Stimulated activated CD4-positive, alpha-beta T cell treated with anti-CD3 and anti-CD28 coated beads, TNF-alpha, amount 100 ng/mL, for 4 hours (primary cell): ENCODE data around the gene FYB2.

ENCODE experiments used
- DNase-seq, 3 experiments: peaks; one replicate each; pipeline ENCODE4 v3.0.0-alpha.2; 2020; ENCODE audit warnings: low read depth in 3 of 3

Gene FYB2

DNA sequence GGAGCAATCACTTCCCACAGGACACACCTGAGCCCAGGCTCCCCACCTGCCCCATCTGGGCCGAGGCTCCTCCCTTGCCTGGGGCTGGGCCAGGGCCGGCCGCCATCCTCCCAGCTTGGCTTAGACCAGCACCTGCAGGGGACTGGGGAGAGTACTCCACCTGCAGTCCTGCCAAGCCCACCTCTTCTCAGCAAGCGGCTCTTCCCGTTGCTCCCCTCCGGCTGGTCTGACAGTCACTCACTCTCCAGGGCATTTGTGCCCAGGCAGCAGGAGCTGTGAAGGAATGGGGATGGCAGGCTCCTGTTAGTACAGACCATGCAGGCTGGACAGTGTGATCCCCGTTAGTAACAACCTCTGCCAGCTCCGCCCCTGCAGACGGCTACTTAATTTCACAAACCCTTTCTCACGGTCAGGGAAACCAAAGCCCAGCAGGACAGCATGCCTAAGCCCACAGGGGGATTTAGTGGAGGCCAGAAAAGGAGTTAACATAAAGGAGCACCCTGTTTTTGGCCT lies at the start of gene FYB2:
FYB2 (minus strand) TSS at position 18 of the 513 bp plus-strand sequence. CDS start 114 bp downstream, outside the sequence.
- no peak for DNase-seq

DNA sequence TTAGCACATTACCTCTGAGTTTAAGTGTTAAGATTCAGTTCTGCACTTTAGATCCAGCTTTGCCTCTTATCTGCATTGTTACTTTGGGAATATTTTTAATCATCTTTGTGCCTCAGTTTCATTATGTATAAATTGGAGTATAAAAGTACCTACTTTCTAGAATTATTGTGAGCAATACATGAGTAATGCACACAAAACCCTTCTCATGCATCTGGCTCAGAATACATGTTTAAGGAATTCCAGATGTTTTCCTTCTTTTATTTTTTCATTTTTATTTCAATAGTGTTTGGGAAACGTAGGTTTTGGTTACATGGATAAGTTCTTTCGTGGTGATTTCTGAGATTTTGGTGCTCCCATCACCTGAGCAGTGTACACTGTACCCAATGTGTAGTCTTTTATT lies 49.6 kb upstream of the FYB2 start:
- no peak for DNase-seq

DNA sequence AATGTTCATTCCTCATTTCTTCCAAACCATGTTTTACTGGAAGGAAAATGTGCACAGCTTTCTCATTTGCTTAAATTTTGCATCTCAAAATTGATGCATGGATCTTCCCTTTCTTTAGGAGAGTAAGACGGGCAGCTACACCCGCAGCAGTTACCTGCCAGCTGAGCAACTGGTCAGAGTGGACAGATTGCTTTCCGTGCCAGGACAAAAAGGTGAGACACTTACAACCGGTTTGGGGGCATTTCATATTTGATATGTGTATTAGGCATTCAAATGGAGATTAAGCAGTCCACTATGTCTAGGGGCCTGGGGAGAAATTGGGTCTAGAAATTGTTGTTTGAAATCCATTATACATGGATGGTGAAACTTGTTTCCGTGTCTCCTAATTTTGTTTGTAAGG lies 48.3 kb upstream of the FYB2 start:
- DNase-seq, result no peak

GRCh38 chr1:56866656-56867055 lies 47.5 kb upstream of the FYB2 start:
- DNase-seq, result no peak

DNA sequence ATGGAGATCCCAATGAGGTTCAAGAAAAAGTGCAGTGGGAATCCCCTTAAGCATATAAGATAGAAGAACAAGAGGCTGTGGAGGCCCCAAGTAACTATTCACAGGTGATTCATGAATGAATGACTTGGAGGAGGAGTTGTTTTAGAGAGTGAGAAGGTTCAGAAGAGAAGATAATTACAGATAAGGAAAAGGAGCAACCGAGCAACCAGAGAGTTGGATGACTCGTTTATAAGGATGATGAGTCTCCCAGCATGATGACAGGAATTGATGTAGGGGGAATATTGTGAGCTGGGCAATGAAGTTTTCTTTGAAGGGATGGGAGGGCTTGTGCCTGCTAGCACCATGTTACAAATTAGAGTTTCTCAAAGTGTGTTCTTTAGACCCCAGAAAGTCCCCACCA lies 45.2 kb upstream of the FYB2 start:
- no peak for DNase-seq

DNA sequence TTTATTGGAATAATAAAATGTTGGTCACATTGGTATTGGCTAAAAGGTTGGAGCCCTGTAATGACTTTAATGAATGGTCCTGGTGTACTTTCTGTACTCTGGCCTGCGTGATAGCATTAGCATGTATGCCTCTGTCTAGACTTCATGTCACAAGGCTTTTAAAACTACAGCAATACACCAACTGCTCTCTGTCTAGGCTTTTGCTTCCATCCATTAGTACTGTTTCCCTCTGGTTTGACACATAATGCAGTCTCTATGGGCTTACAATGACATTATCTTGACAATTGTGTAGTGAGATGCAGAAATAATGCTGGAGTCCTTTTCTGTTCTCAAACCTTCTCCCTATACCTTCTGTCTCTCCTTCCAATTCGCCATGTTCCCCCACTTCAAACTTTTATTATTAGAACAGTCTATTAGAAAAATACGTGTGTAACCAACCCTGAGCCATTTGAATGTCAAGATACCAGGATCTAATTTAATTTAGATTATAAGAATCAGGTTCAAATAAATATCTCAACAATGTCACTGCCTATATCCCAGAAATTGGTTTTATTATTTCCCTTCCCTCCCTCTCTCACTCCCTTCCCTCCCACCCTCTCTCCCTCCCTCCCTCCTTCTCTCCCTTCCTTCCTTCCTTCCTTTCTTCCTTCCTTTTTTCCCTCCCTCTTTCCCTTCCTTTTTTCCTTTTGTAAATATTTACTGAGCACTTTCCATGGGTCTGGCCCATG lies 44.2 kb upstream of the FYB2 start:
- DNase-seq, result no peak

- DNase-seq, result no peak
Measured at GRCh38 chr1:56859287-56859686, 40.1 kb upstream of the FYB2 start.

DNA sequence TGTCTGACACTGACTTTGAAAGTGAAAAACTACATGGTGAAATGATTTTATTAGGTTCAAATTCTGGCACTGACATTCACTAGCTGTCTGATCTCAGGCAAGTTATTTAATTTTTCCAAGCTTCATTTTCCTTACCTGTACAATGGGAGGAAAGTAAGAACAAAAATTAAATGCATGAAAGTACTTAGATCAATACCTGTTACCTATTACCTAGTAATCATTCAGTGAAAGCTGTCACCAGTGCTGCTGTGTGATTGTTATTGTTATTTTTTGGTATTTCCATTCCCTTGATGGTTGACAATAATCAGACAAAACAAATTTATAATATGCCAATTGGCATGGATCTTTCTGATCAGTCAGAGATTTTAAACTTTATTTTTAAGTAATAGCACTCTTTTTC lies 37.0 kb upstream of the FYB2 start:
- DNase-seq, result no peak

- DNase-seq, result no peak
Measured at GRCh38 chr1:56855190-56855589, 36.0 kb upstream of the FYB2 start.

DNA sequence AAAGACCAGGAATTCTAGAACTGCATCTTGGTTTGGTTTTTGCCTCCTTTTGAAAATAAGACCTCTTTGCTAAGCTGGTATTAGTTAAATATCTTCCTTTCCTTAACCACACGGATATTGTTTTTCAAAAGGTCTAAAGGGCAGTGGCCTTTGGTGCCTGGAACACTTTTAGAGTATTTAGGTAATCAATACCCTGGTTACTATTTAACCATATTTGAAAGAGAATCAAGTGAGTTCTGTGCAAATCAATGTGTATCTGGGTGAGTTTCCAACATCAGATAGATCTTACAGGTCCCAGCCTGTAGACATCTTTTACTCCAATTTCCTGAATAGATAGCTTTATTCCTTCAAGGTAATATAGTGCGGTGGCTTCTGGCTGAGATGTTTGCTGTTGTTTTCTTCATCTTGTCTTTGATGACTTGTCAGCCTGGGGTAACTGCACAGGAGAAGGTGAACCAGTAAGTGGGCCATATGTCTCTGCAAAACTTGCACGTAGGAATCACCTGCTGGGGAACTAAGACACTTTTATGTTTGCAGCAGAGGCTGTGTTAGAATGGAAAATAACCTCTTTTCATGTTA lies 35.4 kb upstream of the FYB2 start, which contains the start of gene C8A:
C8A (plus strand) TSS at position 277 of the 579 bp plus-strand sequence; CDS start at position 382, 105 bp downstream.
- no peak for DNase-seq

DNA sequence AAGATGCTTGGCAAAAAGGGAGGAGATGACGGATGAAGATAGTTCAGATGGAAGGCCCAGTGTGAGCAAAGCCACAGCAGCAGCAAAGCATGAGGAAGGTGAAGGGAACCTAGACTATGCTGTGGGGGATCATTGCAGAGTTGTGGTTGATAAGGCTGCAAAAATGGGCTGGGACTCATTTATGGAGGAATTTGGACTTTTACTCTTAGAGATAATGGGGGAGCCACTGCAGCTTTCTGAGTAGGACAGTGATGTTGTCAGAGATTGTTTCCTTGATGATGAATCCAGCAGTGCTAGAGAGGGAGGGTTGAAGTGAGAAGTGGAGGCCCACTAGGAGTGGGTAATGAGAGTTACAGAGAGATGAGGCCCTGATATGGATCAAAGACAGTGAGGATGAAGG lies 33.3 kb upstream of the FYB2 start:
- no peak for DNase-seq

- DNase-seq, result no peak
Measured at GRCh38 chr1:56850922-56851321, 31.7 kb upstream of the FYB2 start.

DNA sequence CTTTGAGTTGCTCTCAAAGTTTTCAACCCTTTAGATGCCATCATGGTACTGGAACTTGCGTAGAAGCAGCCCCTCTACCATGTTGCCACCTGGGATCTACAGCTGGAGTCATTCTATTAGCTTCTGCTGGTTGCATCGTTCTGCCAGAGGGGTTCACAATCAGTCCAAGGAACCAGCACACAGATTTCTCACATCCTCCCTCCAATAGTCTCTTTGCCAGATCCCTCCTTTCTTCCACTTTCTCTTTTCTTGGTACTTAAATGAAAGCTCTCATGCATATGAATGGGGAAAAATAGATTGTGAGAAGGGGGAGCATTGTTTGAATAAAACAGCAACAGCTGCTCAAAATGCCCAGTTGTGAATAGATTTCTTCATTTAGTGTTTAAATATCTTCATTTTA lies 31.2 kb upstream of the FYB2 start:
- no peak for DNase-seq

DNA sequence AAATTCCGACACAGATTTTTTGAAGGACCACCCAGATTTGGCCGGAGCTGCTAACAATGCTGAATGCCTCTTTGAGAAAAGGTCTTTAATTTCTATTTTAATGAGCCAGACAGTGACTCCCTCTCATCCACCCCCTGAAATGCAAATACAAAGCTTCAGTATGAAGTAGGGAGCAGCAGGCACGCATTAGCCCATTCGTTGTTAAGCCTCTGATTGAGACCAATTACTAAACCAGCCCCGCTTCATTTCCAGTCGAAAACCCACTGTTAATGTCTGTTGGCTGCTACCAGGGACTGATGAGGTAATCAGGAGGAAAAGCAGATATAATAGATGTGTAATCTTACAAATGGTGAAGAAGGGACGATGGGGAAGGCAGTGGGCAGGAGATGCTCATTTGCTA lies 30.5 kb upstream of the FYB2 start:
- no peak for DNase-seq

DNA sequence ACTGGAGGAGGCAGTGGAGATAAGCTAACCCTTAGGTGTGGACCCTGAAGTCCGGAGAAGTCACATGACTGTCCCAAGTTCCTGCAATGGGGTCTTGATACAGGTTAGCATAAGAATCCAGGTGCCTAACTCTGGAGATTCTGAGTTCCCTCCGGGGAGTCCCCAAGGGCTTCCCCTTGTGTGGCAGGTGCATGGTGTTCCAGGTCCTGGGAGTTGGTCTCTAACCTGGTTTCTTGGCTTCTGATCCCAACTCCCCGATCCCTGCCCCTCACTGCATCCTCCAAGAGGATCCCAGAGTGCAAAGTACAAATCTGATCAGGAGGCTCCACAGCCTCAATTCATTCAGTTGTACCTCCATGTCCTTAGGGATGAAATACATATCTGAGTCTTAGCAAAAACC lies 26.1 kb upstream of the FYB2 start:
- no peak for DNase-seq

DNA sequence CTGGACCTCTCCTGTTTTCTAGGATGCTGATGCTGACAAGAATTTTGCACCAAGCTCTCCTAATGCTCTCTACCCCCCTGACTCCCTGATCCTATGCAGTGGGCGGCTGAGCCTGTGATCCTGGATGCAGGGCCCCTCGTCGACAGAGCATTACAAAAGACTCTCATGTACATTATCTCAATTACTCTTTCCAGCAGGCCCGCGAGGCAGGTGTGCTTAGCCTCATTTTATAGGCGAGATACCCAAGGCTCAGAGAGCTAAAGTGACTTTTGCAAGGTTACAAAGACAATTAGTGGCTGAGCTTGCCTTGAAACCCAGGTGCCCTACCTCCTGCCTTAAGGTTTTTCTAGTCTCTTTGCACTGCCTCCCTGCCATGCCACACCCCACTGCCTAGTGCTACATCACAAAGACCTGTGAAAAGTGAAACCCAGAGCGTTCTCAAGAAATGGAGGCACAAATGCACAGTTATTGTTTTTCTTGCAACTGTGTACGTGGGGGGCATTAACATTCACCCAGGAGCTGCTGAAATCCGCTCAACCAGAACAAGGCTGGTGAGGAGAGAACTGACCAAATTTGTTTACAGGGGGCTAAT lies 25.4 kb upstream of the FYB2 start:
- DNase-seq, result no peak

DNA sequence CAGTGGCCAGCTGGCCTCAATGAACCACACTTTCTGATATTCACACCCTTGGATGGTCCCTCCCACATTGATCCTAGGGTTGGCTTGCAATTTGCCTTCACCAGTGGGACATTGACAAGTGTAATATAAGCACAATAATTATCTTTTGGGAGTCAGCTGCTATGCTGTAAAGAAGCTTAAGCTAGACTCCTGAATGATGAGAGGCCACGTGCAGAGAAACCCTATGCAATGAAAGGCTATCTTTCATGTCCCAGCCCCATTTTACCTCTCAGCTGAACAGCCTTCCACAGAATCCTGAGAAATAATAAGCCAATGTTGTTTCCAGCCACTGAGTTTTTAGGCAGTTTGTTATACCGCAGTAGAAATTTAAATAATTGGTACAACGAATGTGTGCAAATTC lies 24.3 kb upstream of the FYB2 start:
- DNase-seq, result no peak

GRCh38 chr1:56838759-56839158 lies 19.6 kb upstream of the FYB2 start:
- DNase-seq, result no peak

DNA sequence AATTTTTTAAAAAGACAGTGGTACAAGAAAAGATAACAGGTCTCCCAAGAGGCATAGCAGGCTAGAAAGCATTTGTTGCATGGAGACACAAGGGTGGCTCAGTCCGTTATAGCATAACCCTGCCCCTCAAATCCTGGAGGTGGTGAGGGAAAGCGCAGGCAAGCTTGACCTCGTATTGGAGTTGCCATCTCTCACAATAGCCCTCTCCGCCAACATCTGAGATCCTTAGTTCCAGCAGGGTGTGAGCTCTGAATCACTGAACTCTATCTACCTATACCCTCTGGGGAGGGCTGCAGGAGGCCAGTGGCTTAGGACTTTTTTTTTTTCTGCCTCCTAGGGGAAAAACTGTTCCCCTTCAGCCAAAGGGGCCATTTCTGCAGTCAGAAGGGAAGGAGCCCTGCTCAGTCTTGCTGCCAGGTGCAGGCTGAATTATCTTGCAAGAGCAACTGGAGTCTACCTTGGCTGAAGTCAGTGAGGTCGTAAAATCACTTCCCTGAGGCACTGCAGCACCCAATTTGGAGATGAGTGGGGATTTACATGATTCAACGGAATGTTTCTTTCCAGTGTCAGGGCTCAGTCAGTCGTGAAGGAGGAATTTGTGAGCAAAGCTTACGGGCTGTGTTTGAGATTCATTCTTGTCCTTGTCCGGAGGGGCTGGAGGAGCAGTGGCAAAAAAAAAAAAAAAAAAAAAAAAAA lies 18.2 kb upstream of the FYB2 start:
- DNase-seq, result no peak

DNA sequence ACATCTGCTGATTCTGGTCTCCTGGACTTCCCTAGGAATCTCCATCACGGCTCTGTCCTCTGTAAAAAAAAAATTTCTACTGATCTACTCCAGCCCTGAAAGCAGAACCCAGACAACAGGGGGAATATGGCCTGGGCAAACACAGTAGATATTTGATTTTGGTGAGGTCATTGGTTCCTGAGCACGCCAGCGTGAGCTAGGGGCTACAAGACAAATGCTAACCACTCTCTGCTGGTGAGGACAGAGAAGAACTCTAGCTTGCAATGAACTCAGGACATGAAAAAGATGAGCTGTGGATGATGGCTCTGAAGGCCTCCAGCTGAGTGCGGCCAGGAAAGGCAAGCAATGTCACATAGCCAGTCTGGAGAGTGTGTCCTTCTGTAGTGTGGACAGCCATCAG lies 17.2 kb upstream of the FYB2 start:
- DNase-seq, result no peak

- no peak for DNase-seq
Measured at GRCh38 chr1:56835657-56836056, 16.5 kb upstream of the FYB2 start.

DNA sequence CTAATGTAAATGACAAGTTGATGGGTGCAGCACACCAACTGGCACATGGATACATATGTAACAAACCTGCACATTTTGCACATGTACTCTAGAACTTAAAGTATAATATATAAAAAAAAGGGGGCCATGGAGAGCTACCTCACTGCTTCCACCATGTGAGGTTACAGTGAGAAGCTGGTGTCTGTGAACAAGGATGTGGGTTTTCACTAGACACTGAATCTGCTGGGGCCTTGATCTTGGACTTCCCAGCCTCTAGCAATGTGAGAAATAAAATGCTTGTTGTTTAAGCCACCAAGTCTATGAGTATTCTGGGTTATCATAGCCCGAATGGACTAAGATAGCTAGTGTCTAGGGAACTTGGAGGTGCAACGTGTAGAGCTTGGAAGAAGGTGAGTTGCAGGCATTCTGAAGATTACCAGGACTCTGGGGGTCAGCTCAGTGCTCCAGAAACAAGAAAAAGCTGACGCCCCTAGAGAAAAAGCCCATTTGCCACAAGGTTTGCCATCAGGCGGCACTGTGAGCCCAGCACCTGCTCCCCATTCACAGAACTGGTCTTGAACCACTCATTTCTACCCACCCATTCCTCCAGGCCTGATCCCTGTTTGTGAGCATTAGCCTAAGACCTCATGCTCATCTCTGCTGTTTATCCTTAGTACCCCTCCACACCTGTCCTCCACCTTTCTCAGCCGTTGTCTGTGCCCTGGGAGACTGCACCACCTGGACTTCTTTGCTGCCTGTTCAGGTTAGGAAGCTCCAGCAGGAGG lies 15.1 kb upstream of the FYB2 start:
- DNase-seq, result no peak
